SK-N-SH treated with all-trans-retinoic acid at 6 μM for 48 hours (cell line): ENCODE data around the gene IFI16.

Experiments used
- BACH2 ChIP-seq: fragments of 250-450 bp; sonication (Bioruptor Pico); IDR thresholded peaks from 2 replicates; pipeline ENCODE4 v1.9.0; 2021; ENCODE audit warnings: mild to moderate bottlenecking, borderline replicate concordance
- OSR1 ChIP-seq: fragments of 250-450 bp; sonication (Bioruptor Pico); IDR thresholded peaks from 2 replicates; pipeline ENCODE4 v1.8.0; 2022; ENCODE audit warnings: moderate library complexity, mild to moderate bottlenecking, inconsistent platforms
- ZFP3 ChIP-seq: fragments of 250-450 bp; sonication (Bioruptor Pico); IDR thresholded peaks from 2 replicates; pipeline ENCODE4 v1.5.0; 2020; ENCODE audit warnings: mild to moderate bottlenecking, moderate library complexity

DNA sequence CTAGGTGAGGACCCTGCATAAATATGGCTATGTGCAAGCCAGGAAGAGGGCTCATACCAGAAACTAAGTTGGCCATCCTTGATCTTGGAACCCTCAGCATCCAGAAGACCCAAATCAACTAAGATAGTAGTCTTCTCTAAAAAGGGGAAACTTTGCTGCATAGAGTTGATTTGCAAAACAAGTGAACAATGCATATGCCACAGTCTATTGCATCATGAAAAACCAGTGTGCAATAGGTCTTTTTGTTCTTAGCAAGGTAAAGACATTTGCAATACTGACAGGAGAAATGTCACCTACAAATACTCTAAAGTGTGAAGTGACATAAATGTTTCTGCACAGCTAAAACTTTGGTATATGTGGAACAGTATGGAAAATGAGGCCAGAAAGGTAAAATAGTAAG lies 2.0 kb upstream of the IFI16 start:
- TF ChIP-seq OSR1 (CRISPR knock-in tag), result no peak
- no peak for TF ChIP-seq ZFP3 (CRISPR knock-in tag)
- TF ChIP-seq BACH2 (CRISPR knock-in tag), result no peak
